HFFc6 (cell line): Measurements from ENCODE around the gene SLC34A3. TPM values are rescaled to one million over a fixed set of nuclear protein-coding genes. Genes with fewer than 3 reads are reported as not detected.

ENCODE experiments used
- DNase-seq: peaks from one replicate; pipeline ENCODE4 v3.0.0-alpha.2; 2018
- H3K27ac Mint-ChIP-seq: 2 replicates; pipeline ENCODE4 v1.8.0; 2020; ENCODE audit warnings: mild to moderate bottlenecking, mixed read lengths
- H3K27me3 Mint-ChIP-seq: 2 replicates; pipeline ENCODE4 v1.8.0; 2021; ENCODE audit warnings: mild to moderate bottlenecking, moderate library complexity, mixed read lengths; ENCODE audit not compliant: insufficient read depth
- H3K36me3 Mint-ChIP-seq: 2 replicates; pipeline ENCODE4 v1.8.0; 2021; ENCODE audit warnings: low read depth, mixed read lengths
- H3K4me1 Mint-ChIP-seq: 2 replicates; pipeline ENCODE4 v1.8.0; 2020; ENCODE audit warnings: low read depth, mixed read lengths
- H3K4me3 Mint-ChIP-seq: 2 replicates; pipeline ENCODE4 v1.8.0; 2020; ENCODE audit warnings: mild to moderate bottlenecking, moderate library complexity, mixed read lengths
- H3K9me3 Mint-ChIP-seq: 2 replicates; pipeline ENCODE4 v1.8.0; 2020; ENCODE audit warnings: mild to moderate bottlenecking, mixed read lengths
- total RNA-seq, 6 experiments: library from RNA; stranded (reverse); fragmentation: NEBNext Ultra II Directional; extraction: Animal tissue kit (Norgen Biotek cat#: 25700); gene quantifications; 2 replicates in 1 of 6; 3 replicates in 5 of 6; pipeline ENCODE4 v1.2.3, GENCODE V29; 2021
- TF ChIP-seq, protein P1 (sequence below): fragments of 200-600 bp; sonication (generic); IDR thresholded peaks from 2 replicates; pipeline ENCODE4 v1.5.0; 2021; ENCODE audit warnings: antibody characterized with exemption, mild to moderate bottlenecking

SLC34A3 gene
- total RNA-seq, 6 experiments from 2014 or later = not detected

DNA sequence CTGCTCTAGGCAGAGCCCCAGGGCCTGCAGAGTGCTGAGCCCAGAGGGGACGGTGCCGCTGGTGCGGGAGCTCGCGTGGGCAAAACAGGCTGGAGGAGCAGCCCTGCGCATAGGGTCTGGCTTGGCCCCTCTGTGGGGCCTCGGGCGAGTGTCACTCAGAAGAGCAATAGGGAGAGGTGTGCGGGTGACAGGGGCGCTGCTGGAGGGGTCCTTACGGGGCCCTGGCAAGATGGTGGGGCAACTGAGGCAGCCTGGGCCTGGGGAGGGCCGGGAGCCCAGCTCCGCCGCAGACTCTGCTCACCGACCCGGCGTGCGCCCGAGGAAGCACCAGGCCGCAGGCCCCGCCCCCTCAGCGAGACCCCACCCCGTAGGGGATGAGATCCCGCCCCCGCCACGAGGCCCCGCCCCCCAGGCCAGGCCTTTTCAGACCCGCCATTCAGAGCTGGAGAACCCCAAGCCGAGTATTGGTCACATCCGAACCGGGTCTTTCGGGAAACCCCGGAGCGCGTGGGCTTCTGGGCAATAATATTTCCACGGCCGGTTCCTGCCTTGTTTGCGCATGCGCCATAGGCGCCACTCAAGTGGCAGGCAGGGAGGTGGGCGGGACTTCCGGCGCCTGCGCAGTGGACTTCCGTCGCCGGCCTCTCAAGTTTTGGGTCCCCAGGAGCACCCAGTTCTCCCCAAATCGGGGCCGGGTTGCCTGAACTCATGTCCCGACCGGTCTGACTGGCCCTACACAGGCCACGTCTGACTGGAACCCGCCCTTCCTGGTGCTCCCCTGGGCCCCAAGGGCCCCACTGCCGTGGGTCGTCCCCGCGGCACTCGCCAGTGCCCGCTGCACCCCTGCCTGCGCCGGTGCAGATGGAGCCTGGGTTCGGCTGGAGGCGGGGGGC lies 7.4 kb upstream of the SLC34A3 start:
- Mint-ChIP-seq H3K4me3 (peak overlapping the region; percentile 81), H3K36me3 (no peaks in the 10 kb centered on the region), H3K27me3 (no peaks in the 10 kb centered on the region; the same call in 1 of the 2 replicates), H3K9me3 (no peaks in the 10 kb centered on the region), H3K4me1 (peaks cover 12% of the 10 kb centered on the region), H3K27ac (peak overlapping the region; percentile 73)
- TF ChIP-seq, protein P1, sequence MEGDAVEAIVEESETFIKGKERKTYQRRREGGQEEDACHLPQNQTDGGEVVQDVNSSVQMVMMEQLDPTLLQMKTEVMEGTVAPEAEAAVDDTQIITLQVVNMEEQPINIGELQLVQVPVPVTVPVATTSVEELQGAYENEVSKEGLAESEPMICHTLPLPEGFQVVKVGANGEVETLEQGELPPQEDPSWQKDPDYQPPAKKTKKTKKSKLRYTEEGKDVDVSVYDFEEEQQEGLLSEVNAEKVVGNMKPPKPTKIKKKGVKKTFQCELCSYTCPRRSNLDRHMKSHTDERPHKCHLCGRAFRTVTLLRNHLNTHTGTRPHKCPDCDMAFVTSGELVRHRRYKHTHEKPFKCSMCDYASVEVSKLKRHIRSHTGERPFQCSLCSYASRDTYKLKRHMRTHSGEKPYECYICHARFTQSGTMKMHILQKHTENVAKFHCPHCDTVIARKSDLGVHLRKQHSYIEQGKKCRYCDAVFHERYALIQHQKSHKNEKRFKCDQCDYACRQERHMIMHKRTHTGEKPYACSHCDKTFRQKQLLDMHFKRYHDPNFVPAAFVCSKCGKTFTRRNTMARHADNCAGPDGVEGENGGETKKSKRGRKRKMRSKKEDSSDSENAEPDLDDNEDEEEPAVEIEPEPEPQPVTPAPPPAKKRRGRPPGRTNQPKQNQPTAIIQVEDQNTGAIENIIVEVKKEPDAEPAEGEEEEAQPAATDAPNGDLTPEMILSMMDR = no peak
- DNase-seq = peak; percentile 97

DNA sequence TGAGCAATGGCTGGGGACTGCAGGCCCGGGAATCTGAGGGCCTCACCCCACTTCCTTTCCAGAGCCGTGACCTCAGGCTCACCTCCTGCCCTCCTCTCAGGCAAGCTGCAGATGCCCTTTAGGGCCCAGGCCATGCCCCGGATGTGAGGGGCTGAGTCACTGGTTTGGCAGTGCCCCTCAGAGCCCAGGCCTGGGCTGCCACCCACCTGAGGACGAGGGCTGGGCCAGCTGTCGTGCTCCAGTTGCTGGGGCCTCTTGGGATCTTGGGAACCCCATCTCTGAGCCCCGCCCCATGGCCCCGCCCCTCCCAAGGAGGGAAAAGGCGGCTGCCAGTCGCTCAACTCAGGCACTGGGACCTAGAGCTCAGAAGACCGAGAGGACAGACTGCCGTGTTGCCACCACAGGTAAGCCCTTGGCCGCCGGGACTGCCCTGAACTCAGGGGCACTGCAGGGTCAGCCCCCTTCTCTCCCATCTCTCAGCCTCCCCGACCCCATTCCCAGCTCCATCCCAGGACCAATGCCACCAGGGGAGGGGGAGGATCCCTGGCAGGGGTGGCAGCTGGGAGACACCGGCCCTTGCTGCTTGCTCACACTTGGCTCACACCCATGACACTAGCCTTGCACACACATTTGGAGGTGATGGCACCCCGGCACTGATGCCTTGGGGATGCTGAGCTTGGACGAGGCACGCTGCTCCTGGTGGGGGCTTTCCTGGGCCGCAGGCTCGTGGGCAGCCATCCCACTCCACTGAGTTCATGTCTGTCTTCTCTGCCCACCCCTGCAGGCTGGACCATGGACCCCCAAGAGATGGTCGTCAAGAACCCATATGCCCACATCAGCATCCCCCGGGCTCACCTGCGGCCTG lies 5.6 kb upstream of the SLC34A3 start, which contains the start of gene CYSRT1:
CYSRT1 (plus strand) TSS at position 345 of the 865 bp plus-strand sequence; CDS start at position 793, 448 bp downstream.
- TF ChIP-seq, protein P1 = no peak
- Mint-ChIP-seq H3K4me1 (peaks cover 7% of the 10 kb centered on the region), H3K27ac (peak within 1 kb of the TSS; percentile 72), H3K36me3 (no peaks in the 10 kb centered on the region), H3K9me3 (no peaks in the 10 kb centered on the region), H3K27me3 (no peaks in the 10 kb centered on the region; the same call in 1 of the 2 replicates), H3K4me3 (peak within 1 kb of the TSS; percentile 81)
- DNase-seq = no peak

DNA sequence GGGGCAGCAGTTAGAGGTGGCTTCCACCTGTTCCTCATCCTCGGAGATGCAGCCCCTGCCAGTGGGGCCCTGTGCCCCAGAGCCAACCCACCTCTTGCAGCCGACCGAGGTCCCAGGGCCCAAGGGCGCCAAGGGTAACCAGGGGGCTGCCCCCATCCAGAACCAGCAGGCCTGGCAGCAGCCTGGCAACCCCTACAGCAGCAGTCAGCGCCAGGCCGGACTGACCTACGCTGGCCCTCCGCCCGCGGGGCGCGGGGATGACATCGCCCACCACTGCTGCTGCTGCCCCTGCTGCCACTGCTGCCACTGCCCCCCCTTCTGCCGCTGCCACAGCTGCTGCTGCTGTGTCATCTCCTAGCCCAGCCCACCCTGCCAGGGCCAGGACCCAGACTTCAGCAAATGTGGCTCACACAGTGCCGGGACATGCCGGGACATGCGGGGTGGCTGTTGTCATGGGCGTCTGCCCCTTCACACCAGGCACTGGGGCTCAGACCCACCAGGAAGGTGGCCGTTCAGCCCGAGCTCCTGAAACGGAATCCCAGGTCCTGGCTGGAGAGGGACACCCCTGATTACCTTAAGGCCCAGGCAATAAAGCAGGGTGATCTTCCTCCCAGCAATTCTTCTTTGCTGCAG lies 4.9 kb upstream of the SLC34A3 start:
- Mint-ChIP-seq H3K27me3 (no peaks in the 10 kb centered on the region; the same call in 1 of the 2 replicates), H3K4me3 (no peak overlapping the region), H3K9me3 (no peaks in the 10 kb centered on the region), H3K36me3 (no peaks in the 10 kb centered on the region), H3K27ac (no peak overlapping the region), H3K4me1 (peaks cover 7% of the 10 kb centered on the region)
- TF ChIP-seq, protein P1 = no peak
- DNase-seq = no peak

DNA sequence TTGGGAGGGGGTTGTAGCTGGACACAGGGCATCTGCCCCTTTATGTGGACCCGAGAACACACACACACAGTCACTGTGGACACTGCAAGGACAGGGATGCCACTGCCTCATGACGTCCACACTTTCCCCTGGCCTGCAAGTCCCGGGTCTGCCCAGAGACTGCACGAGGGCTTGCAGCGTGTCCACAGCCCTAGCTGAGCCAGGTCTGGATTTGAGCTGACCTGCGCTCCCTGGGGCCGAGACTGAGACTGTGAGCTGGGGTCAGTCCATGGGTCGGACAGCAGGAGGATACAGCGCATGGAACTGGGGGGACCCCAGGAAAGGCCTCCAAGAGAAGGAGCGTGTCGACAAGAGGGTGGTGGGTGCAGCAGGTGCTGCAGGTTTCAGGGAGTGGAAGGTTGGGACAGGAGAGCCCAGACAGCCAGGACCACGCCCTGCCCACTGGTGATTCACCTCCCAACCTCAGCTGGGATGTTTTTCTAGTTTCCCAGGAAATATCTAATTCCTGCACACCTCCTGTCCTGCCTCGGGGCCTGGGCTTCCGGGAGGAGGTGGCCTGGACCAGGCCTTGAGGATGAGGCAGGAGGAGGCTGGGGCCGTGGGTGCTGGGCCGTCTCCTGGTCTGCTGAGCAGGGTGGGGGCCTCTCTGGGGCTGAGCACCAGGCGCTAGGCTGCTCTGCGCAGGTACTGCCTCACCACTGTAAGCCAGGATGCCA lies 4.2 kb upstream of the SLC34A3 start:
- no peaks in the 10 kb centered on the region; the same call in 1 of the 2 replicates for H3K27me3 Mint-ChIP-seq
- H3K9me3 Mint-ChIP-seq = no peaks in the 10 kb centered on the region
- H3K27ac Mint-ChIP-seq = no peak overlapping the region
- no peak overlapping the region for H3K4me3 Mint-ChIP-seq
- H3K4me1 Mint-ChIP-seq = peaks cover 7% of the 10 kb centered on the region
- no peaks in the 10 kb centered on the region for H3K36me3 Mint-ChIP-seq
- TF ChIP-seq, protein P1 = no peak
- DNase-seq = peak; percentile 36
